Nephron (organoid): ENCODE measurements around the gene PLXNA1.

Experiments
- H3K27ac Mint-ChIP-seq, 3 experiments: 2 replicates each; pipeline ENCODE4 v1.8.0; 2020; ENCODE audit warnings: mixed read lengths in 3 of 3, mild to moderate bottlenecking in 2 of 3, moderate library complexity in 1 of 3
- H3K27me3 Mint-ChIP-seq: 2 replicates; pipeline ENCODE4 v1.8.0; 2021; ENCODE audit warnings: low read depth, mild to moderate bottlenecking, moderate library complexity, mixed read lengths
- H3K36me3 Mint-ChIP-seq: 2 replicates; pipeline ENCODE4 v1.8.0; 2020; ENCODE audit warnings: low read depth, mixed read lengths
- H3K4me1 Mint-ChIP-seq: 2 replicates; pipeline ENCODE4 v1.8.0; 2020; ENCODE audit warnings: mixed read lengths
- H3K4me3 Mint-ChIP-seq, 3 experiments: 2 replicates each; pipeline ENCODE4 v1.8.0; 2020; ENCODE audit warnings: mild to moderate bottlenecking in 3 of 3, mixed read lengths in 3 of 3, moderate library complexity in 2 of 3
- H3K9me3 Mint-ChIP-seq: 2 replicates; pipeline ENCODE4 v1.8.0; 2020; ENCODE audit warnings: mixed read lengths
- CTCF ChIP-seq, 3 experiments: fragments of 200-600 bp; sonication (generic); IDR thresholded peaks; one replicate each; pipeline ENCODE4 v1.5.0; 2021; ENCODE audit warnings: antibody characterized with exemption in 3 of 3; ENCODE audit not compliant: unreplicated experiment in 3 of 3

Gene PLXNA1

GRCh38 chr3:127025456-127025855 is 42.5 kb downstream of the PLXNA1 start:
- H3K9me3 Mint-ChIP-seq, result no peaks in the 10 kb centered on the region
- H3K4me1 Mint-ChIP-seq, result no peaks in the 10 kb centered on the region
- peaks cover 20% of the 10 kb centered on the region for H3K36me3 Mint-ChIP-seq
- H3K27ac Mint-ChIP-seq, result no peak overlapping the region
- H3K27me3 Mint-ChIP-seq, result no peaks in the 10 kb centered on the region
- TF ChIP-seq CTCF (IDR thresholded peaks at IDR 0.05; ENCODE audit: unreplicated experiment in 3 of 3), result no peak
- H3K4me3 Mint-ChIP-seq, result no peak overlapping the region

- H3K36me3 Mint-ChIP-seq, result peaks cover 19% of the 10 kb centered on the region
- no peaks in the 10 kb centered on the region for H3K9me3 Mint-ChIP-seq
- no peaks in the 10 kb centered on the region for H3K27me3 Mint-ChIP-seq
- no peaks in the 10 kb centered on the region for H3K4me1 Mint-ChIP-seq
- no peak for TF ChIP-seq CTCF (IDR thresholded peaks at IDR 0.05; ENCODE audit: unreplicated experiment in 3 of 3)
- H3K27ac Mint-ChIP-seq, result no peak overlapping the region
- no peak overlapping the region for H3K4me3 Mint-ChIP-seq
Observed at GRCh38 chr3:127026036-127026435, 43.1 kb downstream of the PLXNA1 start.

DNA sequence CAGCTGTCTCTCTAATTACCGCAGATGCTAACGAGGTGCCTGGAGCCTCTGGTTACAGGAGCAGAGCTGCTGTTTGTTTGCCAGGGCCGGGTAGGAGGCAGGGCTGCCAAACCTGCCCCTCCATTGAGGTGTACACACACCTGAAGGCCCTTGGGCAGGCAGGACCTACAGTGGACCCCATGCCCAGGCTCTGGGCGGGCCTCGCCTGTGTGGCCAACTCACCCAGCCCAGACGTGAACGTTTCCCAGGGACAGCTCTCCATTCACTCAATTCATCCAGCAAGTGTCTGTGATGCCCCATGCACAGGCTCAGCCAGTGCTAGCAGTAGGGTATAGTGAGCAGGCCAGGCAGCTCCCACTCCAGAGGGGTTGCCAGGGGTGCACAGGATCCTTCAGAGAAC is 43.7 kb downstream of the PLXNA1 start:
- Mint-ChIP-seq H3K27me3 (no peaks in the 10 kb centered on the region), H3K9me3 (no peaks in the 10 kb centered on the region), H3K27ac (no peak overlapping the region), H3K4me1 (no peaks in the 10 kb centered on the region), H3K4me3 (no peak overlapping the region), H3K36me3 (peaks cover 18% of the 10 kb centered on the region)
- TF ChIP-seq CTCF (IDR thresholded peaks at IDR 0.05; ENCODE audit: unreplicated experiment in 3 of 3), result no peak

- H3K9me3 Mint-ChIP-seq, result no peaks in the 10 kb centered on the region
- H3K36me3 Mint-ChIP-seq, result peaks cover 18% of the 10 kb centered on the region
- H3K4me1 Mint-ChIP-seq, result no peaks in the 10 kb centered on the region
- no peaks in the 10 kb centered on the region for H3K27me3 Mint-ChIP-seq
- no peak overlapping the region for H3K27ac Mint-ChIP-seq
- no peak for TF ChIP-seq CTCF (IDR thresholded peaks at IDR 0.05; ENCODE audit: unreplicated experiment in 3 of 3)
- no peak overlapping the region for H3K4me3 Mint-ChIP-seq
Observed at GRCh38 chr3:127027061-127027735, 44.3 kb downstream of the PLXNA1 start.

DNA sequence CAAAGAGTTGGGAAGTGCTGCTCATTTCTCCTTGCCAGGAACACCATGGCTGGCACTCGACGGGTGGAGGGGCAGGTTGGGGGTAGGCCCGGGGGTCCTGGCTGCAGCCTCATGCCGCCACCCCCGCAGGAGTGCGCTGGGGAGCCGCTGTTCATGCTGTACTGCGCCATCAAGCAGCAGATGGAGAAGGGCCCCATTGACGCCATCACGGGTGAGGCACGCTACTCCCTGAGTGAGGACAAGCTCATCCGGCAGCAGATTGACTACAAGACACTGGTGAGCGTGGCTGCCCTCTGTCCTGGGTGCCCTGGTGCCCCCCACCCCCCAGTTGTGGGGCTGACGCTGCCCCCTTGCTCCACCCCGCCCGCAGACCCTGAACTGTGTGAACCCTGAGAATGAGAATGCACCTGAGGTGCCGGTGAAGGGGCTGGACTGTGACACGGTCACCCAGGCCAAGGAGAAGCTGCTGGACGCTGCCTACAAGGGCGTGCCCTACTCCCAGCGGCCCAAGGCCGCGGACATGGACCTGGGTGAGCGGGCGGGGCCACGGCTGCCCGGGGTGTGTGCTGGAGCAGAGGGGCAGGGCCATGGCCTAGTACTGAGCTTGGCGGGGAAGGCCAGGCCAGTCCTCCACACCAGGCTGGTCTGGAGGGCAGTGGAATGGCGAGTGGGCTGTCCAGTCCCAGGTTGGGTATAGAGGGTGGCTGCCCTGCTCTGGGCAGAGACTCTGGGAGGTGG is 45.1 kb downstream of the PLXNA1 start:
- TF ChIP-seq CTCF (IDR thresholded peaks at IDR 0.05; ENCODE audit: unreplicated experiment in 3 of 3), result no peak
- no peaks in the 10 kb centered on the region for H3K9me3 Mint-ChIP-seq
- no peak overlapping the region for H3K4me3 Mint-ChIP-seq
- H3K36me3 Mint-ChIP-seq, result peaks cover 18% of the 10 kb centered on the region
- no peaks in the 10 kb centered on the region for H3K27me3 Mint-ChIP-seq
- no peaks in the 10 kb centered on the region for H3K4me1 Mint-ChIP-seq
- H3K27ac Mint-ChIP-seq, result no peak overlapping the region
